Ovary (tissue), 3 donors: ENCODE measurements around the gene ANO2.

ENCODE experiments used
- CTCF ChIP-seq, 3 donors: fragments of 450-650 bp in 2 of 3; fragments of 200-600 bp in 1 of 3; IDR thresholded peaks; one replicate each; pipeline versions ENCODE4 v1.5.1 to v1.8.0; 2016 to 2022; ENCODE audit warnings: antibody characterized with exemption in 3 of 3, mild to moderate bottlenecking in 1 of 3
- POLR2A ChIP-seq: fragments of 450-650 bp; IDR thresholded peaks from one replicate; pipeline ENCODE4 v1.6.1; 2017; ENCODE audit warnings: antibody characterized with exemption, mild to moderate bottlenecking, moderate library complexity
- donor health status: DM: no; HTN: no; CAD: no.

- no peak for TF ChIP-seq CTCF (IDR thresholded peaks at IDR 0.05)
- no peak for TF ChIP-seq POLR2A
These were observed 283.2 kb downstream of the ANO2 start for GRCh38 chr12:5661811-5662210.
